Upper lobe of right lung (tissue), 1 donor: Measurements from ENCODE around the gene MED29. TPM values are rescaled to one million over a fixed set of nuclear protein-coding genes. Genes with fewer than 3 reads are reported as not detected.

Source experiments
- ATAC-seq: fragments of 200-7000 bp; cut with Tn5 transposase; one replicate; pipeline ENCODE4 v1.9.1; 2020; ENCODE audit warnings: mild to moderate bottlenecking, moderate library complexity
- DNase-seq: peaks from one replicate; pipeline ENCODE4 v3.0.0-alpha.2; 2020
- H3K27ac ChIP-seq: fragments of 200-600 bp; one replicate; pipeline ENCODE4 v1.8.0; 2022
- H3K27me3 ChIP-seq: fragments of 200-600 bp; one replicate; pipeline ENCODE4 v1.8.0; 2022; ENCODE audit warnings: mild to moderate bottlenecking
- H3K36me3 ChIP-seq: fragments of 200-600 bp; one replicate; pipeline ENCODE4 v1.8.0; 2022
- H3K4me1 ChIP-seq: fragments of 200-600 bp; one replicate; pipeline ENCODE4 v1.8.0; 2022
- H3K4me3 ChIP-seq: fragments of 200-600 bp; one replicate; pipeline ENCODE4 v1.8.0; 2022; ENCODE audit warnings: mild to moderate bottlenecking
- H3K9me3 ChIP-seq: fragments of 200-600 bp; one replicate; pipeline ENCODE4 v1.8.0; 2022
- intact Hi-C: fragments of 100-400 bp; cut with DNase I; formaldehyde crosslinking; loops from one replicate; pipeline ENCODE4 v1.11.0; 2022
- total RNA-seq: library from RNA; stranded (reverse); fragmentation: NEBNext Ultra II Directional; extraction: Animal tissue kit (Norgen Biotek cat#: 25700); gene quantifications from one replicate; pipeline ENCODE4 v1.2.1, GENCODE V29; 2021
- TF ChIP-seq, protein P1 (sequence below): fragments of 200-600 bp; IDR thresholded peaks from one replicate; pipeline ENCODE4 v1.8.0; 2022; ENCODE audit warnings: antibody characterized with exemption
- donor health status: DM: no; HTN: yes; CAD: no; lungs with severe emphysema.

Gene MED29
- total RNA-seq, 1 donor from 2014 or later, result 28.8 TPM

DNA sequence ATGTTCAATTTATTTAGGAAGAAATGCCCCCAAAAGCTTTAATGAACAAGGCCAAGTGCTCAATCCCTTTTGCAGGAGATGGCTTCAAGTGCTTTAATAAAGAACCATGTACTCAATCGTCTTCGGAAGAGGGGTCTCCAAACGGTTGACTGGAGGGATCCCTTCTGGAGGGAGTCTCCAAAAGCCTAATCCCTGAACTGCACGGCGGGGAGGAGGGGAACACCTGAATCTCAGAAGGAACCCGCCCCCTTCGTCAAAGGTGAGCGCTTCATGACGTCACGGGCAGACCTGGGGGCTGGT, 777 bp upstream of the MED29 start:
- ATAC-seq (no peak), DNase-seq (no peak)
- H3K27ac ChIP-seq, result peak overlapping the region; percentile 96
- H3K9me3 ChIP-seq, result no peaks in the 10 kb centered on the region
- H3K27me3 ChIP-seq, result no peaks in the 10 kb centered on the region
- intact Hi-C loops, result no loop called here
- peaks cover 66% of the 10 kb centered on the region for H3K36me3 ChIP-seq
- TF ChIP-seq, protein P1, sequence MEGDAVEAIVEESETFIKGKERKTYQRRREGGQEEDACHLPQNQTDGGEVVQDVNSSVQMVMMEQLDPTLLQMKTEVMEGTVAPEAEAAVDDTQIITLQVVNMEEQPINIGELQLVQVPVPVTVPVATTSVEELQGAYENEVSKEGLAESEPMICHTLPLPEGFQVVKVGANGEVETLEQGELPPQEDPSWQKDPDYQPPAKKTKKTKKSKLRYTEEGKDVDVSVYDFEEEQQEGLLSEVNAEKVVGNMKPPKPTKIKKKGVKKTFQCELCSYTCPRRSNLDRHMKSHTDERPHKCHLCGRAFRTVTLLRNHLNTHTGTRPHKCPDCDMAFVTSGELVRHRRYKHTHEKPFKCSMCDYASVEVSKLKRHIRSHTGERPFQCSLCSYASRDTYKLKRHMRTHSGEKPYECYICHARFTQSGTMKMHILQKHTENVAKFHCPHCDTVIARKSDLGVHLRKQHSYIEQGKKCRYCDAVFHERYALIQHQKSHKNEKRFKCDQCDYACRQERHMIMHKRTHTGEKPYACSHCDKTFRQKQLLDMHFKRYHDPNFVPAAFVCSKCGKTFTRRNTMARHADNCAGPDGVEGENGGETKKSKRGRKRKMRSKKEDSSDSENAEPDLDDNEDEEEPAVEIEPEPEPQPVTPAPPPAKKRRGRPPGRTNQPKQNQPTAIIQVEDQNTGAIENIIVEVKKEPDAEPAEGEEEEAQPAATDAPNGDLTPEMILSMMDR, result no peak
- H3K4me1 ChIP-seq, result peaks cover 16% of the 10 kb centered on the region
- peak overlapping the region; percentile 69 for H3K4me3 ChIP-seq

DNA sequence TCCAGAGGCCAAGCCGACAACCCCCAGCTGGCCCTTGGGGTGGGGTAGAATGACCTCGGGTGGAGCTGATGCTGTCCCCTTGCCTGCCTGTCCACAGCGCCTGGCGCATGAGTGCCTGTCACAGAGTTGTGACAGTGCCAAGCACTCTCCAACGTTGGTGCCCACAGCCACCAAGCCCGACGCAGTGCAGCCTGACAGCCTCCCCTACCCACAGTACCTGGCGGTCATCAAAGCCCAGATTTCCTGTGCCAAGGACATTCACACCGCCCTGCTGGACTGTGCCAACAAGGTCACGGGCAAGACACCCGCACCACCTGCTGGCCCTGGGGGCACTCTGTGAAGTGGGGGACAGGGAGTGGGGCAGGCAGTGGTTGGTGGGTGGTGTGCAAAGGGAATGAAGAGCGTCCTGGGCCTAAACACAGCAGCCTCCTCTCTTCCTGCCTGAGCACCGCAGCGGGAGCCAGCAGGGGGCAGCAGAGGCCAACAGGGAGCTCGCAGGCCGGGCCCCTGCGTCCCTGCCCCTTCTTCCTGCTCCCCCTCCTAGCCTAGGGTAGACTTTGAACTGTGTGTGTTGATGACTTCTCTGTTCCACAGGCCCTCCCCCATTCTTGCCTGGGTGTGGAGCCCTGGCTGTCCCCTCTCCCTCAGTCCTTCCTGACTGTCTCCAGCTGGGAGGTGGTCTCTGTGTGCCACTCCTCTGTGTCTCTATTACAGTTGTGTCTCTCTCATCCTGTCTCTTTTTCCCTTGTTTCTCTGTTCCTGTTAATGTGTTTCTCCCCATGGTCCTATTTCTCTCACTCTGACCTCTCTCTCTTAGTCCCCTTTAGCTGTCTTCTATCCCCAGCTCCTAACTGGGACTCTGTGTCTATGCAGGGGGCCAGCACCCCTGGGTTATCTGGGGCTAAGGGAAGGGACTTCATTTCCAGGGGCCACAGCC, 6.5 kb downstream of the MED29 start:
- peak overlapping the region; percentile 92 for H3K27ac ChIP-seq
- TF ChIP-seq, protein P1, result peak; percentile 96
- intact Hi-C loops, result no loop called here
- no peaks in the 10 kb centered on the region for H3K9me3 ChIP-seq
- DNase-seq (peak; percentile 95), ATAC-seq (peak; percentile 86)
- H3K27me3 ChIP-seq, result no peaks in the 10 kb centered on the region
- H3K4me1 ChIP-seq, result peaks cover 38% of the 10 kb centered on the region
- peak overlapping the region; percentile 19 for H3K4me3 ChIP-seq
- H3K36me3 ChIP-seq, result peaks cover 32% of the 10 kb centered on the region

DNA sequence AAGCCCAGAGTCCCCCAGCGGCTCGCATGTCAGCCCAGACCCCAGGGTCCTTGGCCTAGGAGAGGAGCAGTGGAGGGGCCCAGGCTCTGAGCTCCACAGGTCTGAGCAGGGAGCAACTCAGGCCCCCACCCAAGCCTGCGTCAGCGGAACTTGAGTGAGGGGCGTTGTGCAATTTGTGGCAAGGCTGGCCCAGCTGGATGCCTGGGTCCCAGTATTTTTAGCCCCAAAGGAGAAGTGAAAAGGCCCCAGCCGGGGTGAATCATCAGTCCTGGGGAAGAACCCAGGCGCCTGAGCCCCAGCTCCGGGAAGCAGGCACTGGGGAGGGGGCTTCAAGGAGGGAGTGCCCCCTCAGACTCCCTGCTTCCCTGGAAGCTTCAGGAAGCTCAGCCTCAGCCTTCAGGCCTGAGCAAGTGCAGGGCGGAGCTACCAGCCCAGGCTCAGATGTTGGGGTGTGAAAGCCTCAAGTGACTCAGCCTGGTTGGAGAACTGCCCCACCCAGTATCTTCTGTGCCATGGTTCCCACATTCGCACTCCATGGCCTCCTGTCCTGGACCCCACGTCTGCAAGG, 7.2 kb downstream of the MED29 start:
- H3K4me3 ChIP-seq, result peak overlapping the region; percentile 19
- H3K9me3 ChIP-seq, result no peaks in the 10 kb centered on the region
- intact Hi-C loops, result no loop called here
- no peaks in the 10 kb centered on the region for H3K27me3 ChIP-seq
- DNase-seq (peak; percentile 87), ATAC-seq (peak; percentile 47)
- peak overlapping the region; percentile 92 for H3K27ac ChIP-seq
- H3K4me1 ChIP-seq, result peaks cover 38% of the 10 kb centered on the region
- TF ChIP-seq, protein P1, result no peak
- peaks cover 26% of the 10 kb centered on the region for H3K36me3 ChIP-seq

DNA sequence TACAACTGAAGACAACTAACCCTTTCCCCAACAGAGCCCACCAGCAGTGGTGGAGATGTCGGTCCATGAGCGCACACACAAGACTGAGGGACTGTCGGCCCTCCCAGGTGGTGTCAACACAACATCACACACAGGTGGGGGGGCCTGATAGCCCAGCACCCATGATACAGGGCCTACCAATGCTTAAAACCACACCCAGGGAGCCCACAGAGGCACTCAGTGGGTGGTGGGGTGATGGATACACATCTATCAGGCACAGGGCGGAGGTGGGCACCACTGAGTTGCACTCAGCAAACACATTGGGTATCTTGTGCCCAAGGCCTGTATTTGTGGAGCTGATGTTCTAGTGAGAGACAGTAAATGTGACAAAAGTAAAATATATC, 8.5 kb downstream of the MED29 start:
- ATAC-seq, result no peak
- TF ChIP-seq, protein P1, result no peak
- peak overlapping the region; percentile 92 for H3K27ac ChIP-seq
- intact Hi-C loops, result no loop called here
- peaks cover 14% of the 10 kb centered on the region for H3K36me3 ChIP-seq
- DNase-seq, result no peak
- no peaks in the 10 kb centered on the region for H3K27me3 ChIP-seq
- H3K9me3 ChIP-seq, result no peaks in the 10 kb centered on the region
- H3K4me3 ChIP-seq, result no peak overlapping the region
- H3K4me1 ChIP-seq, result peaks cover 44% of the 10 kb centered on the region

DNA sequence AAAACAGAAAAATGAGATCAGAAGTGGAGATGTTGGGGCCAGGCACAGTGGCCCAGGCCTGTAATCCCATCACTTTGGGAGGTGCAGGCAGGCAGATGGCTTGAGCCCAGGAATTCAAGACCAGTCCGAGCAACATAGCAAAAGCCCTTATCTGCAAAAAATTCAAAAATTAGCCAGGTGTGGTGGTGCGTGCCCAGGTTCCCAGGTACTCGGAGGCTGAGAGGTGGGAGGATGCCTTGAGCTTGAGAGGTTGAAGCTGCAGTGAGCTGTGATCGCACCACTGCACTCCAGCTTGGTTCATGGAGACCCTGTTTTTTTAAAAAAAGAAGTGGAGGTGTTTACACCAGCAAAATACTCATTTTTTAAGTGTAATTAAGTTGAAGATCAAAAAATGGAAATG, 8.9 kb downstream of the MED29 start:
- H3K4me3 ChIP-seq, result no peak overlapping the region
- peaks cover 47% of the 10 kb centered on the region for H3K4me1 ChIP-seq
- H3K36me3 ChIP-seq, result peaks cover 10% of the 10 kb centered on the region
- ATAC-seq, result no peak
- intact Hi-C loops, result no loop called here
- H3K27me3 ChIP-seq, result no peaks in the 10 kb centered on the region
- DNase-seq, result no peak
- H3K27ac ChIP-seq, result peak overlapping the region; percentile 92
- TF ChIP-seq, protein P1, result no peak
- H3K9me3 ChIP-seq, result no peaks in the 10 kb centered on the region
